ENCODE results near the gene BIRC3. TPM values are rescaled to one million over a fixed set of nuclear protein-coding genes. Genes with fewer than 3 reads are reported as not detected.

BIRC3 gene
- total RNA-seq, 1 donor from 2014 or later, result 1.3 TPM

DNA sequence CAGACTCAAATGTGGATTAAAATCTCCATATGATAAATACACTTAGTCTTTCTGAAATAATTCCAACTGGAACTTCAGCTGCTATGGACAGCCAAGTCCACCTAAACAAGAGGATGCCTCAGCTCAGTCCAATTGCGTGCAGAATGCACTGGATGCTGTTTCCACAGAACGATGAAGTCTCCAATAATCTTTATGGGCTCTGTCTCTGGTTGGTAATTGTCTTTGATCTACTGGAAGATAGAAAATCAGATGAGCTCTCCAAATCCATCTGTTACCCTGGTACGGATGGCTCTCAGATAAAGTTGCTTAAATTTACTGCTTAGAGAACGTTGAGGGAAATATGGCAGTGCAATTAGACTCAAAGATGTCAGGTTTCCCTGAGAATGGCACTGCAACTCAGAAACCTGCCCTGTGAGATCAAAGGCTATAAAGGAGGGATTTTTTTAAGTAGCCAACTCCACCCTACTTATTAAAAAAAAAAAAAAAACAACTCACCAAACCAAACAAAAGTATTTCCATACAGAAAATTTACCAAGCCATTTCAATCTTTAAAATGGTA lies 859 bp upstream of the BIRC3 start:
- Histone ChIP-seq H3K27me3 (ENCODE audit: control insufficient read depth, insufficient read depth, low read length) (no peaks in the 10 kb centered on the region), H3K4me3 (ENCODE audit: low read depth, low read length) (no peak overlapping the region), H3K36me3 (ENCODE audit: control insufficient read depth, insufficient read depth, low read length) (no peaks in the 10 kb centered on the region)
- FAIRE-seq (no peak), DNase-seq (ENCODE audit: low read depth) (no peak)
- TF ChIP-seq, protein P1, sequence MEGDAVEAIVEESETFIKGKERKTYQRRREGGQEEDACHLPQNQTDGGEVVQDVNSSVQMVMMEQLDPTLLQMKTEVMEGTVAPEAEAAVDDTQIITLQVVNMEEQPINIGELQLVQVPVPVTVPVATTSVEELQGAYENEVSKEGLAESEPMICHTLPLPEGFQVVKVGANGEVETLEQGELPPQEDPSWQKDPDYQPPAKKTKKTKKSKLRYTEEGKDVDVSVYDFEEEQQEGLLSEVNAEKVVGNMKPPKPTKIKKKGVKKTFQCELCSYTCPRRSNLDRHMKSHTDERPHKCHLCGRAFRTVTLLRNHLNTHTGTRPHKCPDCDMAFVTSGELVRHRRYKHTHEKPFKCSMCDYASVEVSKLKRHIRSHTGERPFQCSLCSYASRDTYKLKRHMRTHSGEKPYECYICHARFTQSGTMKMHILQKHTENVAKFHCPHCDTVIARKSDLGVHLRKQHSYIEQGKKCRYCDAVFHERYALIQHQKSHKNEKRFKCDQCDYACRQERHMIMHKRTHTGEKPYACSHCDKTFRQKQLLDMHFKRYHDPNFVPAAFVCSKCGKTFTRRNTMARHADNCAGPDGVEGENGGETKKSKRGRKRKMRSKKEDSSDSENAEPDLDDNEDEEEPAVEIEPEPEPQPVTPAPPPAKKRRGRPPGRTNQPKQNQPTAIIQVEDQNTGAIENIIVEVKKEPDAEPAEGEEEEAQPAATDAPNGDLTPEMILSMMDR (IDR thresholded peaks at IDR 0.05; ENCODE audit: insufficient read depth, low read length, severe bottlenecking), result no peak

DNA sequence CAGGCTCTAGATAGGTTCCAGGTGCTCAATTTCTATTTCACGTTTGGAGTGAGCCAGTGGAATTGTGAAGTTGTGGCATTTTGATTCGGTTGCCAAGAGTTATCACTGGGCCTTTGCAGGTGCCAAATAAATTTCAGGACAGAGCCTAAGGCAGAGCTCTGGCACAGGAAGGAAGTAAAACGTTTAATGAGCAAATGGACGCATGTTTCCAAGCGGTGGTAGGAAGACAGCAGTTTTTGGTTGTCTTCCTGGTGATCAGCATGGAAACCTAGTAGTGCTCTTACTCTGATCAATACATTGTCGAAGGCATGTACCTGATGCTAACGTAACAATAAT lies 452 bp downstream of the BIRC3 start:
- Histone ChIP-seq H3K27me3 (ENCODE audit: control insufficient read depth, insufficient read depth, low read length) (no peaks in the 10 kb centered on the region), H3K4me3 (ENCODE audit: low read depth, low read length) (peak overlapping the region; percentile 48), H3K36me3 (ENCODE audit: control insufficient read depth, insufficient read depth, low read length) (no peaks in the 10 kb centered on the region)
- TF ChIP-seq, protein P1 (IDR thresholded peaks at IDR 0.05; ENCODE audit: insufficient read depth, low read length, severe bottlenecking), result no peak
- no peak for DNase-seq (ENCODE audit: low read depth)
- no peak for FAIRE-seq

DNA sequence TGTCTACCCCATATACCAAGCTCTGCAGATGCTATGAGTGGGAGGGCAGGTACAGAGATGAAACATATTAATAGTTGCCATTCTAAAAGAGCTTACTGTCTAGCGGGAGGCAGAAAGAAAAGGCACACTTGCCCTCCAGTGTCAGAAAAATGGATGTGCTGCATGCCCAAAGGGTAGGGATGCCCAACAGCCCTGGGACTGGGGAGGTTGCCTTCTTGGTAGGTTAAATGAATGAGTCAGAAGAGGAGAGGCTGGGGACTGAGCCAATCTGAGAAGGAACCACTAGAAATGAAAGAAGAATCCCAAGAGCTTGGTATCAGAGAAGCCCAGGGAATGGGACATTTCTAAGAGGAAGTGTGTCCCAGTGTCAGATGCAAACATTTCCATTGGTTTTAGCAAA lies 1.2 kb downstream of the BIRC3 start:
- Histone ChIP-seq H3K36me3 (ENCODE audit: control insufficient read depth, insufficient read depth, low read length) (no peaks in the 10 kb centered on the region), H3K27me3 (ENCODE audit: control insufficient read depth, insufficient read depth, low read length) (no peaks in the 10 kb centered on the region), H3K4me3 (ENCODE audit: low read depth, low read length) (no peak overlapping the region)
- FAIRE-seq (no peak), DNase-seq (ENCODE audit: low read depth) (no peak)
- TF ChIP-seq, protein P1 (IDR thresholded peaks at IDR 0.05; ENCODE audit: insufficient read depth, low read length, severe bottlenecking), result no peak

DNA sequence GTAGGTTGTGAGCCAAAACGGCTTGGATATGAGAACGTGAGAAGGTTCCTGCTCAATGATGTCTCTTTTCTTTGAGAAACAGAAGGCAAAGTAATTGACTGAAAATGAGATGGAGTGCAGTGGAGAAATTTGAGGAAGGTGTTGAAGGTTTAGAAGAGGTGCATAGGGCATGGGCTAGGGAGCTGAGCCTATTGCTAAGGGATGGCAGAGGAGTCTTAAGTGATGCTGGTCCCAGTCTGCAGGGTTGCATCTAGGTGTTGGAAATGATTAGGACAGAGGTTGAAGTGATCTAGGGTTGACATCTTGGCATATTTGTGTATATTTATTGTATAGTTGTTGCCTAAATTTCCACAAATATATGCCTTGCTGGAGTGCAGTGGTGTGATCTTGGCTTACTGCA lies 2.3 kb downstream of the BIRC3 start:
- FAIRE-seq (no peak), DNase-seq (ENCODE audit: low read depth) (no peak)
- H3K4me3 ChIP-seq (ENCODE audit: low read depth, low read length), result no peak overlapping the region

DNA sequence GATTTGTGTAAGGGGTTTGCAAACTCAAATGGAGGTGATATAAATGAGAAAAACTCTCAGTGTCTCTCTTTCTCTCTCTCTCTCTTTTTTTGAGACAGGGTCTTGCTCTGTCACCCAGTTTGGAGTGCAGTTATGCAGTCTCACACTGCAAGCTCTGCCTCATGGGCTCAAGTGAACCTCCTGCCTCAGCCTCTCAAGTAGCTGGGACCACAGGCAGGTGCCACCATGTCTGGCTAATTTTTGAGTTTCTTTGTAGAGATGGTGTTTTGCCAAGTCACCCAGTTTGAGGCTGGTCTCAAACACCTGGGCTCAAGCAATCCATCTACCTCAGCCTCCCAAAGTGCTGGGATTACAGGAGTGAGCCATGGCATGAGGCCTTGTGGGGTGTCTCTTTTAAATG lies 2.9 kb downstream of the BIRC3 start:
- no peak overlapping the region for H3K4me3 ChIP-seq (ENCODE audit: low read depth, low read length)
- H3K36me3 ChIP-seq (ENCODE audit: control insufficient read depth, insufficient read depth, low read length), result no peaks in the 10 kb centered on the region
- DNase-seq (ENCODE audit: low read depth) (no peak), FAIRE-seq (no peak)
- H3K27me3 ChIP-seq (ENCODE audit: control insufficient read depth, insufficient read depth, low read length), result no peaks in the 10 kb centered on the region
- TF ChIP-seq, protein P1 (IDR thresholded peaks at IDR 0.05; ENCODE audit: insufficient read depth, low read length, severe bottlenecking), result no peak

More for the DNA sequence above, 2.3 kb downstream of the BIRC3 start:
- TF ChIP-seq, protein P1 (IDR thresholded peaks at IDR 0.05; ENCODE audit: insufficient read depth, low read length, severe bottlenecking), result no peak
- no peaks in the 10 kb centered on the region for H3K27me3 ChIP-seq (ENCODE audit: control insufficient read depth, insufficient read depth, low read length)
- no peaks in the 10 kb centered on the region for H3K36me3 ChIP-seq (ENCODE audit: control insufficient read depth, insufficient read depth, low read length)

DNA sequence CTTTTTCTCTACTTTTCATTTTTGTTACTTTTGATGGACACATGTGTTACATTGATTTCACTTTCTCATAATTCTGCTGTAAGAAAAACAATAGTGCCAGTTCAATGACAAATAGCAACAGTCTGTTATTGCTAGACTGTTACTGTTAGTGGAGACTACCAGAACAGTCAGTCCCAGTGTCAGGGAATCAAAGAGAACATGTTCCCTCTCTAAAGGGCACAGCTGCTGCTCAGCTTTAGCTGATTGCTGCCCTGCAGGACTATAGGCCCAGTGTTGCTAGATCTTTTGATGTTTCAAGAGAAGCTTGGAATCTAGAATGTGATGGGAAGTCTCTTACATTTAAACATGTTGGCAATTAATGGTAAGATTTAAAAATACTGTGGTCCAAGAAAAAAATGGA lies 3.4 kb downstream of the BIRC3 start:
- Histone ChIP-seq H3K27me3 (ENCODE audit: control insufficient read depth, insufficient read depth, low read length) (no peaks in the 10 kb centered on the region), H3K36me3 (ENCODE audit: control insufficient read depth, insufficient read depth, low read length) (no peaks in the 10 kb centered on the region), H3K4me3 (ENCODE audit: low read depth, low read length) (no peak overlapping the region)
- FAIRE-seq, result no peak
- TF ChIP-seq, protein P1 (IDR thresholded peaks at IDR 0.05; ENCODE audit: insufficient read depth, low read length, severe bottlenecking), result no peak
- DNase-seq (ENCODE audit: low read depth), result no peak
